RWPE2 (cell line): ENCODE results near the gene CCDC73.
"Not testable (repeated sequence)": the region's sequence is repeated elsewhere in the genome, so short reads cannot be mapped to it uniquely, and the experiment has no call there.

Experiments used
- ATAC-seq: fragments of 200-7000 bp; cut with Tn5 transposase; 3 replicates; pipeline ENCODE4 v1.9.1; 2021; ENCODE audit warnings: low read depth
- DNase-seq: peaks from one replicate; pipeline ENCODE4 v3.0.0-alpha.2; 2020; ENCODE audit warnings: low spot score
- H3K27ac ChIP-seq: fragments of 450-650 bp; 2 replicates; pipeline ENCODE4 v1.5.1; 2017; ENCODE audit warnings: mild to moderate bottlenecking; ENCODE audit not compliant: poor library complexity, severe bottlenecking
- H3K27me3 ChIP-seq: fragments of 250-450 bp; sonication (Bioruptor Pico); 2 replicates; pipeline ENCODE4 v1.5.1; 2021; ENCODE audit warnings: mild to moderate bottlenecking, moderate library complexity; ENCODE audit not compliant: insufficient read depth, poor library complexity, severe bottlenecking
- H3K36me3 ChIP-seq: fragments of 250-450 bp; sonication (Bioruptor Pico); 2 replicates; pipeline ENCODE4 v1.5.1; 2020; ENCODE audit warnings: low read depth, mild to moderate bottlenecking, moderate library complexity
- H3K4me1 ChIP-seq: fragments of 250-450 bp; sonication (Bioruptor Pico); 2 replicates; pipeline ENCODE4 v1.5.1; 2021; ENCODE audit warnings: mild to moderate bottlenecking, moderate library complexity; ENCODE audit not compliant: insufficient read depth, poor library complexity, severe bottlenecking
- H3K4me3 ChIP-seq: fragments of 250-450 bp; sonication (Bioruptor Pico); 2 replicates; pipeline ENCODE4 v1.5.1; 2021; ENCODE audit warnings: mild to moderate bottlenecking, moderate library complexity; ENCODE audit not compliant: severe bottlenecking
- H3K9me3 ChIP-seq: fragments of 250-450 bp; sonication (Bioruptor Pico); 2 replicates; pipeline ENCODE4 v1.5.1; 2021; ENCODE audit warnings: mild to moderate bottlenecking, moderate library complexity; ENCODE audit not compliant: severe bottlenecking
- CTCF ChIP-seq: fragments of 450-650 bp; IDR thresholded peaks from one replicate; pipeline ENCODE4 v1.5.1; 2017; ENCODE audit warnings: mild to moderate bottlenecking, moderate library complexity; ENCODE audit not compliant: poor library complexity, severe bottlenecking

The CCDC73 gene

GRCh38 chr11:32723332-32723731 lies 71.1 kb downstream of the CCDC73 start:
- no peaks in the 10 kb centered on the region for H3K9me3 ChIP-seq
- H3K4me3 ChIP-seq, result no peak overlapping the region
- TF ChIP-seq CTCF, result no peak
- H3K27me3 ChIP-seq, result peaks cover 4% of the 10 kb centered on the region
- DNase-seq (no peak), ATAC-seq (no peak)
- no peak overlapping the region for H3K27ac ChIP-seq
- H3K36me3 ChIP-seq, result no peaks in the 10 kb centered on the region
- H3K4me1 ChIP-seq, result no peaks in the 10 kb centered on the region

GRCh38 chr11:32722255-32722654 lies 72.2 kb downstream of the CCDC73 start:
- TF ChIP-seq CTCF, result no peak
- Histone ChIP-seq H3K9me3 (no peaks in the 10 kb centered on the region), H3K4me1 (no peaks in the 10 kb centered on the region), H3K27me3 (peaks cover 4% of the 10 kb centered on the region), H3K36me3 (no peaks in the 10 kb centered on the region), H3K27ac (no peak overlapping the region), H3K4me3 (no peak overlapping the region)
- ATAC-seq, result peak; percentile 48; the same call in 2 of the 3 replicates
- no peak for DNase-seq

GRCh38 chr11:32713496-32713895 lies 81.0 kb downstream of the CCDC73 start:
- TF ChIP-seq CTCF, result peak; percentile 69
- H3K27ac ChIP-seq, result no peak overlapping the region
- H3K9me3 ChIP-seq, result no peaks in the 10 kb centered on the region
- no peak overlapping the region for H3K4me3 ChIP-seq
- ATAC-seq, result no peak
- H3K4me1 ChIP-seq, result no peaks in the 10 kb centered on the region
- no peak for DNase-seq
- H3K27me3 ChIP-seq, result no peaks in the 10 kb centered on the region
- H3K36me3 ChIP-seq, result no peaks in the 10 kb centered on the region

- H3K27ac ChIP-seq, DNase-seq, ATAC-seq, H3K27me3 ChIP-seq, H3K9me3 ChIP-seq, H3K4me3 ChIP-seq, H3K36me3 ChIP-seq: not testable (repeated sequence)
- peaks cover 14% of the 10 kb centered on the region for H3K4me1 ChIP-seq
Observed at GRCh38 chr11:32708978-32709377, 85.5 kb downstream of the CCDC73 start.

- H3K27me3 ChIP-seq, result no peaks in the 10 kb centered on the region
- no peak for TF ChIP-seq CTCF
- ATAC-seq, result peak; percentile 97
- DNase-seq, result no peak
- peak overlapping the region; percentile 36 for H3K27ac ChIP-seq
- H3K9me3 ChIP-seq, result no peaks in the 10 kb centered on the region
- H3K4me1 ChIP-seq, result peaks cover 14% of the 10 kb centered on the region
- no peak overlapping the region for H3K4me3 ChIP-seq
- H3K36me3 ChIP-seq, result no peaks in the 10 kb centered on the region
Observed at GRCh38 chr11:32706985-32707741, 87.3 kb downstream of the CCDC73 start.
